H9 (cell line): ENCODE results near the gene OGFOD1. TPM values are rescaled to one million over a fixed set of nuclear protein-coding genes. Genes with fewer than 3 reads are reported as not detected.

ENCODE experiments used
- DNase-seq: peaks from one replicate; pipeline ENCODE4 v3.0.0-alpha.2; 2017
- H2AFZ ChIP-seq: one replicate; pipeline ENCODE4 v1.6.1; 2013; ENCODE audit warnings: mild to moderate bottlenecking, low read length, control low read depth, moderate library complexity
- H2AK5ac ChIP-seq: 2 replicates; pipeline ENCODE4 v1.6.1; 2013; ENCODE audit warnings: low read length, control low read depth, mixed read lengths; ENCODE audit not compliant: insufficient read length
- H2BK120ac ChIP-seq: one replicate; pipeline ENCODE4 v1.6.1; 2013; ENCODE audit warnings: low read depth, mild to moderate bottlenecking, low read length, control low read depth, inconsistent platforms; ENCODE audit not compliant: poor library complexity, severe bottlenecking
- H2BK12ac ChIP-seq: 2 replicates; pipeline ENCODE4 v1.6.1; 2013; ENCODE audit warnings: low read length, control low read depth, mixed read lengths, low read depth; ENCODE audit not compliant: insufficient read length
- H2BK15ac ChIP-seq: 2 replicates; pipeline ENCODE4 v1.6.1; 2013; ENCODE audit warnings: low read depth, low read length, control low read depth
- H2BK20ac ChIP-seq: one replicate; pipeline ENCODE4 v1.6.1; 2013; ENCODE audit warnings: low read depth, mild to moderate bottlenecking, low read length, control low read depth, inconsistent platforms; ENCODE audit not compliant: poor library complexity, severe bottlenecking
- H2BK5ac ChIP-seq: 2 replicates; pipeline ENCODE4 v1.6.1; 2013; ENCODE audit warnings: low read length, control low read depth, mixed read lengths; ENCODE audit not compliant: insufficient read length
- H3K14ac ChIP-seq: 2 replicates; pipeline ENCODE4 v1.6.1; 2013; ENCODE audit warnings: low read length, control low read depth; ENCODE audit not compliant: insufficient read depth
- H3K18ac ChIP-seq: 2 replicates; pipeline ENCODE4 v1.6.1; 2013; ENCODE audit warnings: low read depth, mild to moderate bottlenecking, mixed read lengths, low read length, control low read depth; ENCODE audit not compliant: insufficient read length
- H3K23ac ChIP-seq: 2 replicates; pipeline ENCODE4 v1.6.1; 2013; ENCODE audit warnings: low read length, control low read depth, mixed read lengths, low read depth; ENCODE audit not compliant: insufficient read length
- H3K23me2 ChIP-seq: 2 replicates; pipeline ENCODE4 v1.6.1; 2013; ENCODE audit warnings: low read depth, mild to moderate bottlenecking, mixed read lengths, low read length, control low read depth; ENCODE audit not compliant: insufficient read length, poor library complexity, severe bottlenecking
- H3K27ac ChIP-seq: 2 replicates; pipeline ENCODE4 v1.5.1; 2013; ENCODE audit warnings: low read length, control low read depth, mixed read lengths, low read depth; ENCODE audit not compliant: insufficient read length
- H3K27me3 ChIP-seq: 2 replicates; pipeline ENCODE4 v1.6.1; 2013; ENCODE audit warnings: low read length, control low read depth, inconsistent platforms; ENCODE audit not compliant: insufficient read depth
- H3K4ac ChIP-seq: 2 replicates; pipeline ENCODE4 v1.6.1; 2013; ENCODE audit warnings: low read depth, mild to moderate bottlenecking, control low read depth, inconsistent platforms, low read length, moderate library complexity
- H3K4me1 ChIP-seq: 2 replicates; pipeline ENCODE4 v1.6.1; 2013; ENCODE audit warnings: low read length, control low read depth, inconsistent platforms; ENCODE audit not compliant: insufficient read depth
- H3K4me2 ChIP-seq: 2 replicates; pipeline ENCODE4 v1.6.1; 2013; ENCODE audit warnings: low read length, control low read depth, mixed read lengths; ENCODE audit not compliant: insufficient read length, insufficient read depth
- H3K56ac ChIP-seq: 2 replicates; pipeline ENCODE4 v1.6.1; 2013; ENCODE audit warnings: low read depth, mild to moderate bottlenecking, mixed read lengths, low read length, control low read depth; ENCODE audit not compliant: insufficient read length
- H3K79me1 ChIP-seq: 2 replicates; pipeline ENCODE4 v1.6.1; 2013; ENCODE audit warnings: low read depth, mild to moderate bottlenecking, moderate library complexity, low read length, control low read depth, inconsistent platforms; ENCODE audit not compliant: insufficient read depth, poor library complexity, severe bottlenecking
- H3K79me2 ChIP-seq: 2 replicates; pipeline ENCODE4 v1.6.1; 2013; ENCODE audit warnings: low read length, control low read depth, inconsistent platforms; ENCODE audit not compliant: insufficient read depth
- H3K9ac ChIP-seq: 2 replicates; pipeline ENCODE4 v1.6.1; 2013; ENCODE audit warnings: low read length, control low read depth, mixed read lengths; ENCODE audit not compliant: insufficient read length; ENCODE audit errors: extremely low read depth
- H3K9me3 ChIP-seq: one replicate; pipeline ENCODE4 v1.6.1; 2013; ENCODE audit warnings: low read depth, low read length, inconsistent platforms; ENCODE audit not compliant: control insufficient read depth
- H3T11ph ChIP-seq: one replicate; pipeline ENCODE4 v1.6.1; 2013; ENCODE audit warnings: mild to moderate bottlenecking, low read length, control low read depth, inconsistent platforms
- H4K20me1 ChIP-seq: one replicate; pipeline ENCODE4 v1.6.1; 2013; ENCODE audit not compliant: control insufficient read depth, insufficient read length, insufficient read depth
- H4K5ac ChIP-seq: 2 replicates; pipeline ENCODE4 v1.6.1; 2013; ENCODE audit warnings: low read depth, mild to moderate bottlenecking, mixed read lengths, low read length, control low read depth; ENCODE audit not compliant: insufficient read length
- H4K8ac ChIP-seq: replicated peaks from 2 replicates; pipeline ENCODE4 v1.6.1; 2013; ENCODE audit warnings: low read length, control low read depth, mixed read lengths, low read depth; ENCODE audit not compliant: insufficient read length
- H4K91ac ChIP-seq: 2 replicates; pipeline ENCODE4 v1.6.1; 2013; ENCODE audit warnings: low read depth, mild to moderate bottlenecking, moderate library complexity, mixed read lengths, low read length, control low read depth; ENCODE audit not compliant: insufficient read length
- H3K27ac Mint-ChIP-seq, 3 experiments: 2 replicates in 2 of 3; 3 replicates in 1 of 3; pipeline ENCODE4 v1.8.0; 2020 to 2021; ENCODE audit warnings: mixed read lengths in 3 of 3, mild to moderate bottlenecking in 1 of 3, moderate library complexity in 1 of 3
- H3K27me3 Mint-ChIP-seq: 2 replicates; pipeline ENCODE4 v1.8.0; 2021; ENCODE audit warnings: low read depth, mild to moderate bottlenecking, moderate library complexity, mixed read lengths
- H3K36me3 Mint-ChIP-seq, 3 experiments: 2 replicates in 2 of 3; 3 replicates in 1 of 3; pipeline ENCODE4 v1.8.0; 2020 to 2021; ENCODE audit warnings: low read depth in 3 of 3, mixed read lengths in 3 of 3; ENCODE audit not compliant: insufficient read depth in 1 of 3
- H3K4me1 Mint-ChIP-seq, 2 experiments: 2 replicates each; pipeline ENCODE4 v1.8.0; 2020; ENCODE audit warnings: mixed read lengths in 2 of 2
- H3K4me3 Mint-ChIP-seq, 2 experiments: 2 replicates in 1 of 2; 3 replicates in 1 of 2; pipeline ENCODE4 v1.8.0; 2020 to 2021; ENCODE audit warnings: mild to moderate bottlenecking in 2 of 2, mixed read lengths in 2 of 2, moderate library complexity in 1 of 2
- H3K9me3 Mint-ChIP-seq, 2 experiments: 2 replicates in 1 of 2; 3 replicates in 1 of 2; pipeline ENCODE4 v1.8.0; 2020; ENCODE audit warnings: mild to moderate bottlenecking in 2 of 2, mixed read lengths in 2 of 2, moderate library complexity in 1 of 2
- CTCF ChIP-seq: fragments of 200-600 bp; sonication (generic); conservative IDR thresholded peaks from 3 replicates; pipeline ENCODE4 v1.8.0; 2021; ENCODE audit warnings: antibody characterized with exemption, mild to moderate bottlenecking
- WGBS: extraction: QIAGEN DNeasy Blood & Tissue Kit; methylation state at CpG from one replicate; pipeline ENCODE4 v1.1.7; 2013; ENCODE audit warnings: missing lambda C conversion rate, low lambda C conversion rate, mixed read lengths; ENCODE audit not compliant: insufficient read length; ENCODE audit errors: extremely low coverage; 5-methylcytosine and 5-hydroxymethylcytosine counted together
- total RNA-seq: library from RNA; stranded (reverse); gene quantifications from 2 replicates; pipeline ENCODE4 v1.2.1, GENCODE V29; 2021

OGFOD1 gene
- total RNA-seq, 1 experiment from 2014 or later = 66.5 TPM

GRCh38 chr16:56481468-56482122 is 30.2 kb downstream of the OGFOD1 start:
- no peaks in the 10 kb centered on the region for H3K23me2 ChIP-seq
- Mint-ChIP-seq H3K27ac (no peak overlapping the region; a peak in 1 of 7 replicates), H3K27me3 (no peaks in the 10 kb centered on the region), H3K36me3 (peaks cover 3 to 24% (median 12%) of the 10 kb centered on the region in 3 experiments; a peak in 6 of 7 replicates), H3K4me1 (peaks cover 5% of the 10 kb centered on the region in 2 experiments), H3K9me3 (no peaks in the 10 kb centered on the region), H3K4me3 (no peak overlapping the region)
- H4K8ac ChIP-seq = no peak overlapping the region
- H4K91ac ChIP-seq = no peak overlapping the region
- no peaks in the 10 kb centered on the region for H3K27me3 ChIP-seq
- no peak overlapping the region for H2BK120ac ChIP-seq
- no peaks in the 10 kb centered on the region for H3K9me3 ChIP-seq
- H4K20me1 ChIP-seq = peaks cover 2% of the 10 kb centered on the region
- no peak overlapping the region for H3K4me2 ChIP-seq
- no peak overlapping the region for H2BK12ac ChIP-seq
- no peak overlapping the region for H2BK20ac ChIP-seq
- H3K18ac ChIP-seq = no peak overlapping the region
- H4K5ac ChIP-seq = no peak overlapping the region
- H2AFZ ChIP-seq = no peak overlapping the region
- H3K9ac ChIP-seq = no peak overlapping the region
- no peaks in the 10 kb centered on the region for H3K4me1 ChIP-seq
- no peak overlapping the region for H3K23ac ChIP-seq
- H3K27ac ChIP-seq = no peak overlapping the region
- H3K4ac ChIP-seq = no peak overlapping the region
- H3K79me1 ChIP-seq = no peaks in the 10 kb centered on the region
- H3K56ac ChIP-seq = no peak overlapping the region
- no peak for DNase-seq
- no peak overlapping the region for H2BK15ac ChIP-seq
- H2AK5ac ChIP-seq = no peak overlapping the region
- no peak overlapping the region for H2BK5ac ChIP-seq
- no peaks in the 10 kb centered on the region for H3K79me2 ChIP-seq
- H3K14ac ChIP-seq = no peak overlapping the region
- TF ChIP-seq CTCF = no peak
- WGBS = no CpG with 5 or more reads among the region's 2 CpGs
- no peak overlapping the region for H3T11ph ChIP-seq
